ENCODE measurements around the gene ZNG1C. TPM values are rescaled to one million over a fixed set of nuclear protein-coding genes. Genes with fewer than 3 reads are reported as not detected.
"Not testable (repeated sequence)": the region's sequence is repeated elsewhere in the genome, so short reads cannot be mapped to it uniquely, and the experiment has no call there.

ZNG1C gene
- polyA plus RNA-seq, 3 donors: 27.4 to 42.5 (median 29.8) TPM

DNA sequence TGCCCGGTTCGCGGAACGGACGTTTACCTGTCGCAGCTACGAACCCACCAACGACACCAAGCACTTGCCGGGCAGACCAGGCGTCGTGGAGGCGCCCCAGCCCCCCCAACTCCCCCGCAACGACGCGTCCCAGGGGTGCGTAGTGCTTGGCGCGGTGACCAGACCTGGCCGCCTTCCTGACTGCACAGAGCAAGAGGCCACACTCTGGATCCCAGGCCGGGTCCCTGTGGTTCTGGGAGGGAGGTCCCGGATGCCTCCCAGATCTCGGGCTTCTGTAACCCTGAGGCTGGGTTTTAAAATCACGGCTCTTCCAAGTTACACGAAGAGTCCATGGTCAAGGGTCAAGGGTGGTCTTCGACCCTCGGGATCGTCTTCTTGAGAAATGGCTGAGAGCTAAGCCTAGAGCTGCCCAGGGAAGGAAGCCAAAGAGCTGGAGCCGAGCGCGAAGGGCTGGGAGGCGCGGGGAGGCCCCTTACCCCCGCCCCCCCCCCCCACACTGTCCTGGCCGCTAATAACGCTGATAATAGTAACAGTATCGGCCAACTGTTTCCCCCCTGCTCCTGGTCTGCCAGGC lies 64.7 kb downstream of the ZNG1C start:
- WGBS (ENCODE audit: insufficient coverage): no CpG with 5 or more reads among the region's 37 CpGs
- H3K27me3 Mint-ChIP-seq (ENCODE audit: low read depth in 3 of 3); H3K4me3 Mint-ChIP-seq: not testable (repeated sequence)

DNA sequence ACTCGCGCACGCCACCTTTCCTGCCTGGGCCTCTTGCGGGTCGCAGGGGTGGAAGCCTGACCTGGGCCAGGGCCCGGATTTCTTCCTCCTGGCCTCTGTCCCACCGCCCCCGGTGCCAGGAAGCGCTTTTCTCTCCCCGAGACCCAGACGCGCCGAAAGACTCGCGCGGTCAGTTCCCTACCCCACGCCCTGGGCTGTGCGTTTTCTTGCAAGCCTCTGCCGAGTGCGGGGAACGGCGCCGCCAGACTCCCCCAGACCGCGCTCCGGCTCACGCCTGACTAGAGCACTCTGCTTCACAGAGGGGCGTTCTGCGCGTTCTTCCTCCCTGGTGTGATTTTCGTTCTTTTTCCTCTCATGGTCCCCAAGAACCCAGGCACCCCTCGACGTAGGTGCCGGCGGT lies 65.3 kb downstream of the ZNG1C start:
- H3K9me3 ChIP-seq (replicated peaks in 1 of 2; ENCODE audit: control insufficient read depth in 1 of 2, insufficient read depth in 1 of 2, low read length in 2 of 2); H3K79me2 ChIP-seq (ENCODE audit: insufficient read depth, low read length); H3K4me2 ChIP-seq (replicated peaks; ENCODE audit: extremely low read depth, low read length, poor library complexity, severe bottlenecking); H3K36me3 ChIP-seq (replicated peaks in 1 of 2; ENCODE audit: control insufficient read depth in 1 of 2, insufficient read depth in 2 of 2, low read length in 2 of 2); H3K4me3 ChIP-seq (replicated peaks in 1 of 3; ENCODE audit: low read depth in 2 of 3, low read length in 3 of 3); H3K4me1 Mint-ChIP-seq; H3K4me1 ChIP-seq (ENCODE audit: control insufficient read depth in 1 of 2, insufficient read depth in 2 of 2, low read length in 2 of 2); H3K36me3 Mint-ChIP-seq; H3K4me3 Mint-ChIP-seq; H3K9me3 Mint-ChIP-seq; H3K27me3 Mint-ChIP-seq (ENCODE audit: low read depth in 3 of 3); DNase-seq; H3K27ac ChIP-seq (ENCODE audit: low read depth in 1 of 2, low read length in 2 of 2); H3K27me3 ChIP-seq (ENCODE audit: control insufficient read depth in 2 of 2, insufficient read depth in 2 of 2, low read length in 2 of 2); H4K20me1 ChIP-seq (ENCODE audit: insufficient read depth, low read length); H3K27ac Mint-ChIP-seq; H2AFZ ChIP-seq (ENCODE audit: insufficient read depth, low read depth, low read length, poor library complexity, severe bottlenecking); intact Hi-C loops (cut with micrococcal nuclease); H3K9ac ChIP-seq (ENCODE audit: insufficient read depth, low read length, poor library complexity, severe bottlenecking): not testable (repeated sequence)
- WGBS (ENCODE audit: insufficient coverage): 14% methylated on average over 7 of the region's 35 CpGs

More for the DNA sequence above, 64.7 kb downstream of the ZNG1C start:
- H3K4me1 ChIP-seq (ENCODE audit: control insufficient read depth in 1 of 2, insufficient read depth in 2 of 2, low read length in 2 of 2); H2AFZ ChIP-seq (ENCODE audit: insufficient read depth, low read depth, low read length, poor library complexity, severe bottlenecking); H3K4me2 ChIP-seq (replicated peaks; ENCODE audit: extremely low read depth, low read length, poor library complexity, severe bottlenecking); DNase-seq; H3K9ac ChIP-seq (ENCODE audit: insufficient read depth, low read length, poor library complexity, severe bottlenecking); H3K36me3 Mint-ChIP-seq; H3K4me1 Mint-ChIP-seq; H3K36me3 ChIP-seq (replicated peaks in 1 of 2; ENCODE audit: control insufficient read depth in 1 of 2, insufficient read depth in 2 of 2, low read length in 2 of 2); H3K27ac ChIP-seq (ENCODE audit: low read depth in 1 of 2, low read length in 2 of 2); H3K27me3 ChIP-seq (ENCODE audit: control insufficient read depth in 2 of 2, insufficient read depth in 2 of 2, low read length in 2 of 2); H3K9me3 Mint-ChIP-seq; intact Hi-C loops (cut with micrococcal nuclease); H3K79me2 ChIP-seq (ENCODE audit: insufficient read depth, low read length); H3K9me3 ChIP-seq (replicated peaks in 1 of 2; ENCODE audit: control insufficient read depth in 1 of 2, insufficient read depth in 1 of 2, low read length in 2 of 2); H3K27ac Mint-ChIP-seq; H4K20me1 ChIP-seq (ENCODE audit: insufficient read depth, low read length); H3K4me3 ChIP-seq (replicated peaks in 1 of 3; ENCODE audit: low read depth in 2 of 3, low read length in 3 of 3): not testable (repeated sequence)

DNA sequence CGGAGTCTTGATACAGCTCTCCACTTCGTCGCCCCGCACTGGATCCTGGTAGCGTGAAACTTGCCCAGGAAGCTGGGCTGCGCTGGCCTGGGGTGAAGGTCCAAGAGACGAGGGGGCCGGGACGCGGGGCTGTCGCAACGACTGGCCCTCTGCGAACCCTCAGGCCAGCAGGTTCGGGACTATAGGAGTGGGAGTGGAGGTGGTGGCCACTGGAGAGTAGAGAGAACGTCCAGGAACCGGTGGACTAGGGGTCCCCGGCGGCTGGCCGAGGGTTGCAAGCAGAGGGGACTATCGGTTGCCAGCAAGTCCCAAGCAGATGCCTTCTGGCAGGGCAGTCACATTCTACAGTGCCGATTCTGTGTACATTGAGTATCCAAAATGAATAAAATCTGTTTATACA lies 65.9 kb downstream of the ZNG1C start:
- H3K36me3 ChIP-seq (replicated peaks in 1 of 2; ENCODE audit: control insufficient read depth in 1 of 2, insufficient read depth in 2 of 2, low read length in 2 of 2); H3K27me3 Mint-ChIP-seq (ENCODE audit: low read depth in 3 of 3); H3K9me3 ChIP-seq (replicated peaks in 1 of 2; ENCODE audit: control insufficient read depth in 1 of 2, insufficient read depth in 1 of 2, low read length in 2 of 2); H3K9ac ChIP-seq (ENCODE audit: insufficient read depth, low read length, poor library complexity, severe bottlenecking); H3K27ac Mint-ChIP-seq; H3K36me3 Mint-ChIP-seq; H3K79me2 ChIP-seq (ENCODE audit: insufficient read depth, low read length); H2AFZ ChIP-seq (ENCODE audit: insufficient read depth, low read depth, low read length, poor library complexity, severe bottlenecking); H3K4me3 Mint-ChIP-seq; H3K4me1 ChIP-seq (ENCODE audit: control insufficient read depth in 1 of 2, insufficient read depth in 2 of 2, low read length in 2 of 2); DNase-seq; H3K27me3 ChIP-seq (ENCODE audit: control insufficient read depth in 2 of 2, insufficient read depth in 2 of 2, low read length in 2 of 2); H3K4me1 Mint-ChIP-seq; H3K27ac ChIP-seq (ENCODE audit: low read depth in 1 of 2, low read length in 2 of 2); H3K9me3 Mint-ChIP-seq; H3K4me2 ChIP-seq (replicated peaks; ENCODE audit: extremely low read depth, low read length, poor library complexity, severe bottlenecking); H4K20me1 ChIP-seq (ENCODE audit: insufficient read depth, low read length); intact Hi-C loops (cut with micrococcal nuclease); H3K4me3 ChIP-seq (replicated peaks in 1 of 3; ENCODE audit: low read depth in 2 of 3, low read length in 3 of 3): not testable (repeated sequence)
- 17% methylated on average over 13 of the region's 21 CpGs for WGBS (ENCODE audit: insufficient coverage)

DNA sequence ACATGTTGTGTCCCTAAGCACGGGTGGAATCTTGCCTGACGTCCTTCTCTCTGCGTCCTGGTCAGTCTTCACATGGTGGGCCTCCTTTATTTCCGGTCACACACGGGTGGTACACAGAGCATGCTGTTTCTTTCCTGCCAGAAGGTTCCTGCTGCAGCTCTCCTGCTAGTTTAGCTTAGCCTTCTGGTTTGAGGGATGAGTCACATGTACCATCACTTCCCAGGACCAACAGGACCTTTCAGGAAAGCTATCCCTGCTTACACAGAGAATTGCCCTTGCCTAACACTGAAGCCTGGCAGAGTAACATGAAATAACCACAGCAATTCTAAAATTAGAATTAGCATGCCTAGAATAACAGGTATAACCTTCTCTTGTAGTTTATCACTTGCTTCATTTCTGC lies 69.4 kb downstream of the ZNG1C start:
- H3K36me3 Mint-ChIP-seq; H3K9ac ChIP-seq (ENCODE audit: insufficient read depth, low read length, poor library complexity, severe bottlenecking); intact Hi-C loops (cut with micrococcal nuclease); DNase-seq; H3K4me1 ChIP-seq (ENCODE audit: control insufficient read depth in 1 of 2, insufficient read depth in 2 of 2, low read length in 2 of 2); H3K9me3 Mint-ChIP-seq; H3K27ac ChIP-seq (ENCODE audit: low read depth in 1 of 2, low read length in 2 of 2); H3K27me3 ChIP-seq (ENCODE audit: control insufficient read depth in 2 of 2, insufficient read depth in 2 of 2, low read length in 2 of 2); H2AFZ ChIP-seq (ENCODE audit: insufficient read depth, low read depth, low read length, poor library complexity, severe bottlenecking); H3K4me2 ChIP-seq (replicated peaks; ENCODE audit: extremely low read depth, low read length, poor library complexity, severe bottlenecking); H3K79me2 ChIP-seq (ENCODE audit: insufficient read depth, low read length); H3K36me3 ChIP-seq (replicated peaks in 1 of 2; ENCODE audit: control insufficient read depth in 1 of 2, insufficient read depth in 2 of 2, low read length in 2 of 2); H3K4me3 Mint-ChIP-seq; H4K20me1 ChIP-seq (ENCODE audit: insufficient read depth, low read length); H3K9me3 ChIP-seq (replicated peaks in 1 of 2; ENCODE audit: control insufficient read depth in 1 of 2, insufficient read depth in 1 of 2, low read length in 2 of 2); H3K27ac Mint-ChIP-seq; H3K27me3 Mint-ChIP-seq (ENCODE audit: low read depth in 3 of 3); H3K4me1 Mint-ChIP-seq; H3K4me3 ChIP-seq (replicated peaks in 1 of 3; ENCODE audit: low read depth in 2 of 3, low read length in 3 of 3): not testable (repeated sequence)
- WGBS (ENCODE audit: insufficient coverage): no CpG with 5 or more reads among the region's 5 CpGs

Measured in CD14-positive monocyte (primary cell).